ENCODE data around the gene SPACA7. TPM values are rescaled to one million over a fixed set of nuclear protein-coding genes. Genes with fewer than 3 reads are reported as not detected.
"Not testable (repeated sequence)": the region's sequence is repeated elsewhere in the genome, so short reads cannot be mapped to it uniquely, and the experiment has no call there.

SPACA7 gene
- total and polyA plus RNA-seq, 9 donors = not detected

DNA sequence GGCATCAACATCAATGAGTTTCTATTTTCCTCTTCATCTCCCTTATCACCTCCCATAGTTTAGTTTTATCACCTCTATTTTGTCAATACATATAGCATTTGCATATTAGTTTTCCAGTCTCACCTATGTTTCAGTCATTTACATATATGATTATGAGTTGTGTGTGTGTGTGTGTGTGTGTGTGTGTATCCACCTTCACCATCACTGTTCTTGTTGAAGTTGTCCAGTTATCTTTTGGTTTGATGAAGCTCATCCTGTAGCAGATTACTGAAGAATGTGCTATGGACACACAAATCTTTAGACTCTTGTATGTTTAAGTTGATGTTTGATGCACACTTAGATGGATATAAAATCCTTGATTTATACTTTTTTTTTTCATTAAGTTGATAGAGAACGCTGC, 40.5 kb downstream of the SPACA7 start:
- no CpG with 5 or more reads among the region's 1 CpG for WGBS (ENCODE audit: insufficient coverage)

DNA sequence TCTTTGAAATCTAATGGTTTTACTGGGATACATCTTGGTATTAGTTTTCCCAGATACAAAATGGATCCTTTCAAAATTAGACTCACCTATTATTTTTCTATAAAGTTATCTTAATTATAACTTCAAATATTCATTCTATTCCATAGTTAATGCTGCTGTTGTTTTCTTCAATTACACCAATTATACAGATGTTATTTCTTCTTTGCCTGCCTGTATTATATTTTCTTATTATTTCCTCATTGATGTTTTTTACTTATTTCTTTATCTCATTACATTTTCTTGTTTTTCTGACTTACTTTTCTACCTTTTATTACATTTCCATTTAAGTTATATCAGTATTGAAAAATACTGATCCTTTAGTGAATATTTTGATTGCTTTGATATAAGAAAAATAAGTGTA, 40.9 kb downstream of the SPACA7 start:
- Histone ChIP-seq H3K9me3 (replicated peaks; ENCODE audit: control insufficient read depth, low read depth, low read length) (peaks cover 33% of the 10 kb centered on the region), H3K27me3 (ENCODE audit: control insufficient read depth, insufficient read depth, low read length) (no peaks in the 10 kb centered on the region)
- no peak for DNase-seq

More for the DNA sequence above, 40.5 kb downstream of the SPACA7 start:
- H3K4me1 ChIP-seq (ENCODE audit: control insufficient read depth, insufficient read depth, low read length) = no peaks in the 10 kb centered on the region
- H3K27me3 ChIP-seq (ENCODE audit: control insufficient read depth, insufficient read depth, low read length) = no peaks in the 10 kb centered on the region
- DNase-seq = no peak
- peaks cover 33% of the 10 kb centered on the region for H3K9me3 ChIP-seq (replicated peaks; ENCODE audit: control insufficient read depth, low read depth, low read length)
- no peak overlapping the region for H3K27ac ChIP-seq (ENCODE audit: low read length)
- no peak overlapping the region for H3K4me3 ChIP-seq (ENCODE audit: low read length)
- H3K36me3 ChIP-seq (ENCODE audit: control insufficient read depth, insufficient read depth, low read length) = no peaks in the 10 kb centered on the region

GRCh38 chr13:112424098-112424497, 47.9 kb downstream of the SPACA7 start:
- Histone ChIP-seq H3K4me3 (ENCODE audit: low read length) (no peak overlapping the region), H3K9me3 (replicated peaks; ENCODE audit: control insufficient read depth, low read depth, low read length) (peaks cover 27% of the 10 kb centered on the region), H3K36me3 (ENCODE audit: control insufficient read depth, insufficient read depth, low read length) (no peaks in the 10 kb centered on the region), H3K4me1 (ENCODE audit: control insufficient read depth, insufficient read depth, low read length) (no peaks in the 10 kb centered on the region), H3K27ac (ENCODE audit: low read length) (no peak overlapping the region), H3K27me3 (ENCODE audit: control insufficient read depth, insufficient read depth, low read length) (no peaks in the 10 kb centered on the region)
- no peak for DNase-seq
- whole genome bisulfite sequencing (ENCODE audit: insufficient coverage) = 89% methylated on average over 9 of the region's 14 CpGs

More for the DNA sequence above, 40.9 kb downstream of the SPACA7 start:
- Histone ChIP-seq H3K36me3 (ENCODE audit: control insufficient read depth, insufficient read depth, low read length) (no peaks in the 10 kb centered on the region), H3K27ac (ENCODE audit: low read length) (no peak overlapping the region), H3K4me3 (ENCODE audit: low read length) (no peak overlapping the region), H3K4me1 (ENCODE audit: control insufficient read depth, insufficient read depth, low read length) (no peaks in the 10 kb centered on the region)

GRCh38 chr13:112428704-112429103, 52.5 kb downstream of the SPACA7 start:
- no peak overlapping the region for H3K4me3 ChIP-seq (ENCODE audit: low read length)
- H3K36me3 ChIP-seq (ENCODE audit: control insufficient read depth, insufficient read depth, low read length) = no peaks in the 10 kb centered on the region
- peaks cover 19% of the 10 kb centered on the region for H3K9me3 ChIP-seq (replicated peaks; ENCODE audit: control insufficient read depth, low read depth, low read length)
- no peaks in the 10 kb centered on the region for H3K4me1 ChIP-seq (ENCODE audit: control insufficient read depth, insufficient read depth, low read length)
- no peaks in the 10 kb centered on the region for H3K27me3 ChIP-seq (ENCODE audit: control insufficient read depth, insufficient read depth, low read length)
- H3K27ac ChIP-seq (ENCODE audit: low read length) = no peak overlapping the region
- no peak for DNase-seq

DNA sequence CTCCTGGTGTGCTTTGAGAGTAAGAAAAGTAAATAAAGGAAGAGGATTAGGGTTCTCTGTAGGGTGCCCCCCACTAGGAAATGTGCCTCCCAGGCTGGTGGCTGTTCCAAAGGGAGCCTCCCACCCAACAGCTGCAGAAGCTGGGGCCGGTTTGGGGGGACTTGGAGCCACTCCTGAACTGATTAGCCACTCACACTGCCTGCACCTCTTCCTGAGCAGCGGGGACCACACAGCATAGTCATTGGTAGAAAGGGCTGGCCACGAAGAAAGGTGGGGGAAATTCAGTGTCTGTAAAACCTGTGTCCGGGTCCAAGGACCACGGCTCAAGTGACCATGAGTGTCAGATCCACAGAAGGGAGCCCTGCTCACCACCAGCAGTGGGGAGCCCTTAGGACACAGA, 55.6 kb downstream of the SPACA7 start:
- no peak for DNase-seq
- H3K27me3 ChIP-seq (ENCODE audit: control insufficient read depth, insufficient read depth, low read length) = peaks cover 6% of the 10 kb centered on the region
- no peak overlapping the region for H3K27ac ChIP-seq (ENCODE audit: low read length)
- H3K4me1 ChIP-seq (ENCODE audit: control insufficient read depth, insufficient read depth, low read length) = no peaks in the 10 kb centered on the region
- H3K36me3 ChIP-seq (ENCODE audit: control insufficient read depth, insufficient read depth, low read length) = no peaks in the 10 kb centered on the region
- no peak overlapping the region for H3K4me3 ChIP-seq (ENCODE audit: low read length)
- WGBS (ENCODE audit: insufficient coverage) = 67% methylated on average over 3 of the region's 5 CpGs
- H3K9me3 ChIP-seq (replicated peaks; ENCODE audit: control insufficient read depth, low read depth, low read length) = peaks cover 7% of the 10 kb centered on the region

DNA sequence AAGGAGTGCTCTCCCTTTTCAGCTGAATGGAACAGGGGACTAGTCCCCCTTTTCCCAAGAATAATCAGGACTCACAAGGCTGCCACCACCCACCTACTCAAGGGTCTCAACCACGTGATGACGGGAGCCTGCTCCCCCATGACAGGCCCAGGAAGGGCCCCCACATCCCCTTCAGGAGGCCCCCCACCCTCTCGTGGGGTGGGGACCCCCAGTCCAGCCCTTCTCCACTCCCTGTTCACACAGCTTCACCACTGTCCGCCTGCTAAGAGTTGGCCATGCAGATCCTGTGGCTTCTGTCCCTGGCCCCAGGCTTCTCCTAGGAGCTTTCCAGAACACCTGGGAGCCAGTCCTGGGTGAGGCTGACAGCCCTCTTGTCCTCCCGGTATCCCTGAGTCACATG, 56.6 kb downstream of the SPACA7 start:
- not testable (repeated sequence) for DNase-seq; H3K9me3 ChIP-seq (replicated peaks; ENCODE audit: control insufficient read depth, low read depth, low read length); H3K36me3 ChIP-seq (ENCODE audit: control insufficient read depth, insufficient read depth, low read length); H3K4me3 ChIP-seq (ENCODE audit: low read length); H3K27ac ChIP-seq (ENCODE audit: low read length); H3K27me3 ChIP-seq (ENCODE audit: control insufficient read depth, insufficient read depth, low read length); H3K4me1 ChIP-seq (ENCODE audit: control insufficient read depth, insufficient read depth, low read length)
- WGBS (ENCODE audit: insufficient coverage) = 68% methylated on average over 3 of the region's 5 CpGs

DNA sequence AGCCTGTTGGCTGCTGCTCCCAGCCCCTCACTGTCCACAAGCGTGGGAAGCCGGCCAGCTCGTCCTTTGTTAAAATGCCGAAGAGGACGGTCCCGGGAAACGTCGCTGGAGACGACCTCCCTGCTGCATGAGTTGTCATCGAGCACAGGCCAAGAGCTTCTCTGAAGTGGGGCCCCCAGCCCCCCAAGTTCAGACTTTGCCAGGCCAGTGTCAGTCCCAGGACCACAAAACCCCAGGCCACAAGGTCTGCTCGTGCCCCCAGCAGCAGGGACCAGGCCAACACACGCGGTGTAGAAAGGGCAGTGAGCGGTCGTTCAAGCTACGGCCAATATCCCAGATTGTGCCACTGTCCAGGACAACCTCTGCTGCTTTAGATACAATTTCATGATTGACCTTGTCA, 57.4 kb downstream of the SPACA7 start:
- H3K27me3 ChIP-seq (ENCODE audit: control insufficient read depth, insufficient read depth, low read length); H3K4me1 ChIP-seq (ENCODE audit: control insufficient read depth, insufficient read depth, low read length); H3K36me3 ChIP-seq (ENCODE audit: control insufficient read depth, insufficient read depth, low read length); DNase-seq; H3K4me3 ChIP-seq (ENCODE audit: low read length); H3K9me3 ChIP-seq (replicated peaks; ENCODE audit: control insufficient read depth, low read depth, low read length); H3K27ac ChIP-seq (ENCODE audit: low read length): not testable (repeated sequence)
- WGBS (ENCODE audit: insufficient coverage) = 58% methylated on average over 14 of the region's 16 CpGs

GRCh38 chr13:112434032-112434431, 57.9 kb downstream of the SPACA7 start:
- no peaks in the 10 kb centered on the region for H3K36me3 ChIP-seq (ENCODE audit: control insufficient read depth, insufficient read depth, low read length)
- 75% methylated on average over 8 of the region's 13 CpGs for WGBS (ENCODE audit: insufficient coverage)
- peaks cover 6% of the 10 kb centered on the region for H3K27me3 ChIP-seq (ENCODE audit: control insufficient read depth, insufficient read depth, low read length)

GRCh38 chr13:112434937-112435523, 58.9 kb downstream of the SPACA7 start:
- peaks cover 4% of the 10 kb centered on the region for H3K9me3 ChIP-seq (replicated peaks; ENCODE audit: control insufficient read depth, low read depth, low read length)
- peaks cover 9% of the 10 kb centered on the region for H3K27me3 ChIP-seq (ENCODE audit: control insufficient read depth, insufficient read depth, low read length)
- H3K27ac ChIP-seq (ENCODE audit: low read length) = no peak overlapping the region
- 89% methylated on average over 5 of the region's 12 CpGs for WGBS (ENCODE audit: insufficient coverage)
- H3K4me1 ChIP-seq (ENCODE audit: control insufficient read depth, insufficient read depth, low read length) = no peaks in the 10 kb centered on the region
- no peak for DNase-seq
- no peaks in the 10 kb centered on the region for H3K36me3 ChIP-seq (ENCODE audit: control insufficient read depth, insufficient read depth, low read length)
- H3K4me3 ChIP-seq (ENCODE audit: low read length) = no peak overlapping the region

More at GRCh38 chr13:112434032-112434431, 57.9 kb downstream of the SPACA7 start:
- Histone ChIP-seq H3K9me3 (replicated peaks; ENCODE audit: control insufficient read depth, low read depth, low read length) (peaks cover 6% of the 10 kb centered on the region), H3K4me1 (ENCODE audit: control insufficient read depth, insufficient read depth, low read length) (no peaks in the 10 kb centered on the region), H3K4me3 (ENCODE audit: low read length) (no peak overlapping the region), H3K27ac (ENCODE audit: low read length) (no peak overlapping the region)
- no peak for DNase-seq

- peaks cover 14% of the 10 kb centered on the region for H3K27me3 ChIP-seq (ENCODE audit: control insufficient read depth, insufficient read depth, low read length)
- 83% methylated on average over 9 of the region's 9 CpGs for WGBS (ENCODE audit: insufficient coverage)
- H3K4me3 ChIP-seq (ENCODE audit: low read length) = no peak overlapping the region
- DNase-seq = no peak
- H3K4me1 ChIP-seq (ENCODE audit: control insufficient read depth, insufficient read depth, low read length) = no peaks in the 10 kb centered on the region
- no peak overlapping the region for H3K27ac ChIP-seq (ENCODE audit: low read length)
- H3K36me3 ChIP-seq (ENCODE audit: control insufficient read depth, insufficient read depth, low read length) = no peaks in the 10 kb centered on the region
- peaks cover 4% of the 10 kb centered on the region for H3K9me3 ChIP-seq (replicated peaks; ENCODE audit: control insufficient read depth, low read depth, low read length)
Measured at GRCh38 chr13:112435973-112436372, 59.8 kb downstream of the SPACA7 start.

GRCh38 chr13:112438094-112438493, 61.9 kb downstream of the SPACA7 start:
- WGBS (ENCODE audit: insufficient coverage) = no CpG with 5 or more reads among the region's 1 CpG
- Histone ChIP-seq H3K27me3 (ENCODE audit: control insufficient read depth, insufficient read depth, low read length) (peaks cover 33% of the 10 kb centered on the region), H3K36me3 (ENCODE audit: control insufficient read depth, insufficient read depth, low read length) (no peaks in the 10 kb centered on the region)

More at GRCh38 chr13:112438094-112438493, 61.9 kb downstream of the SPACA7 start:
- Histone ChIP-seq H3K27ac (ENCODE audit: low read length) (no peak overlapping the region), H3K4me3 (ENCODE audit: low read length) (no peak overlapping the region), H3K4me1 (ENCODE audit: control insufficient read depth, insufficient read depth, low read length) (no peaks in the 10 kb centered on the region), H3K9me3 (replicated peaks; ENCODE audit: control insufficient read depth, low read depth, low read length) (peaks cover 4% of the 10 kb centered on the region)
- DNase-seq = no peak
